ENCODE results near the gene CPNE8.

GRCh38 chr12:38633511-38633910 lies 271.9 kb downstream of the CPNE8 start:
- no peak for TF ChIP-seq MXI1 (IDR thresholded peaks at IDR 0.05; ENCODE audit: borderline replicate concordance, low read depth, low read length)
- no peak for TF ChIP-seq CTCF (conservative IDR thresholded peaks at IDR 0.05; ENCODE audit: low read depth, low read length)
- TF ChIP-seq POLR2A (IDR thresholded peaks at IDR 0.05; ENCODE audit: low read depth, low read length), result no peak
- no peak for TF ChIP-seq MAFK (IDR thresholded peaks at IDR 0.05; ENCODE audit: low read depth, low read length)
- TF ChIP-seq FOS (IDR thresholded peaks at IDR 0.05; ENCODE audit: low read depth, low read length), result no peak
- TF ChIP-seq RAD21 (IDR thresholded peaks at IDR 0.05; ENCODE audit: low read length), result no peak
- TF ChIP-seq RFX5 (IDR thresholded peaks at IDR 0.05; ENCODE audit: low read depth, low read length), result no peak
- no peak for TF ChIP-seq ELK1 (IDR thresholded peaks at IDR 0.05; ENCODE audit: borderline replicate concordance, low read depth, low read length)
- TF ChIP-seq RCOR1 (IDR thresholded peaks at IDR 0.05; ENCODE audit: insufficient replicate concordance, low read length), result no peak
- no peak for TF ChIP-seq BHLHE40 (IDR thresholded peaks at IDR 0.05; ENCODE audit: low read depth, low read length)
- TF ChIP-seq CHD1 (IDR thresholded peaks at IDR 0.05; ENCODE audit: low read depth, low read length), result no peak
- no peak for TF ChIP-seq CEBPB (IDR thresholded peaks at IDR 0.05; ENCODE audit: low read depth, low read length)
